ENCODE data around the gene APOL2. TPM values are rescaled to one million over a fixed set of nuclear protein-coding genes. Genes with fewer than 3 reads are reported as not detected.

Gene APOL2
- total and polyA plus RNA-seq, 11 donors, result 26.6 to 213 (median 53.3) TPM

- TF ChIP-seq POLR2A (IDR thresholded peaks at IDR 0.05), result no peak
- TF ChIP-seq, protein P1, sequence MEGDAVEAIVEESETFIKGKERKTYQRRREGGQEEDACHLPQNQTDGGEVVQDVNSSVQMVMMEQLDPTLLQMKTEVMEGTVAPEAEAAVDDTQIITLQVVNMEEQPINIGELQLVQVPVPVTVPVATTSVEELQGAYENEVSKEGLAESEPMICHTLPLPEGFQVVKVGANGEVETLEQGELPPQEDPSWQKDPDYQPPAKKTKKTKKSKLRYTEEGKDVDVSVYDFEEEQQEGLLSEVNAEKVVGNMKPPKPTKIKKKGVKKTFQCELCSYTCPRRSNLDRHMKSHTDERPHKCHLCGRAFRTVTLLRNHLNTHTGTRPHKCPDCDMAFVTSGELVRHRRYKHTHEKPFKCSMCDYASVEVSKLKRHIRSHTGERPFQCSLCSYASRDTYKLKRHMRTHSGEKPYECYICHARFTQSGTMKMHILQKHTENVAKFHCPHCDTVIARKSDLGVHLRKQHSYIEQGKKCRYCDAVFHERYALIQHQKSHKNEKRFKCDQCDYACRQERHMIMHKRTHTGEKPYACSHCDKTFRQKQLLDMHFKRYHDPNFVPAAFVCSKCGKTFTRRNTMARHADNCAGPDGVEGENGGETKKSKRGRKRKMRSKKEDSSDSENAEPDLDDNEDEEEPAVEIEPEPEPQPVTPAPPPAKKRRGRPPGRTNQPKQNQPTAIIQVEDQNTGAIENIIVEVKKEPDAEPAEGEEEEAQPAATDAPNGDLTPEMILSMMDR (IDR thresholded peaks at IDR 0.05), result no peak
- ATAC-seq (no peak), DNase-seq (no peak)
- peak overlapping the region in 5 of 12 donors; percentile 11 to 75 (median 71) for H3K27ac ChIP-seq
- 50 to 89% (median 73%) methylated on average over 2 to 5 of the region's 5 CpGs for WGBS, 4 donors
- H3K4me1 ChIP-seq, result peaks cover 0 to 77% (median 47%) of the 10 kb centered on the region in 12 donors
- H3K9me3 ChIP-seq, result no peaks in the 10 kb centered on the region
- H3K4me3 ChIP-seq, result no peak overlapping the region
- intact Hi-C loops (cut with DNase I), result loop anchor here in 9 of 10 donors (2.0 to 10.0 kb wide), 7 partner anchors 16 to 286 kb away; partner anchors contain the start of genes APOL2 (in 4 of the 9) and TXN2 (in 4 of the 9)
- H3K27me3 ChIP-seq, result no peaks in the 10 kb centered on the region
- H3K36me3 ChIP-seq, result peaks cover 0 to 7% (median 0%) of the 10 kb centered on the region in 9 donors
These were observed 40.3 kb downstream of the APOL2 start for GRCh38 chr22:36199001-36199551.

DNA sequence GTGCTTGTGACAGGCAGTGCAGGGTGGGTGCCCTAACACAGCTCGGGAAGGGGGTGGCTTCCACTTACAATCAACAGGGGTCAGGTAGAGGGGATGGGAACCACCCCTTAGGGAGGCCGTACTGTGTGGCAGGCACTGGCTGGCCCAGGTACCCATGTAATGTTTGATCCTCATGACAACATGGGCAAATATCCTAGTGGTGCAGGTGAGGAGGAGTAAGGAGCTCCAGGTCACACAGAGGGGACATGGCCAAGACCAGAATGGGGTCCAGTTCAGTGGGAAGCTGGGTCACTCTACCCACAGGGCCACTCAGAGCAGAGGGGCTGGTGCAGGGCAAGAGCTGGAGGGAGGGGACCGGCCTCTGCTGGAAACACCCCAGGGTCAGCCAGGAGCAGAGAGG, 40.8 kb downstream of the APOL2 start:
- Histone ChIP-seq H3K27ac (peak overlapping the region in 6 of 12 donors; percentile 49 to 81 (median 72)), H3K27me3 (no peaks in the 10 kb centered on the region), H3K36me3 (peaks cover 0 to 11% (median 0%) of the 10 kb centered on the region in 9 donors), H3K4me3 (no peak overlapping the region), H3K9me3 (no peaks in the 10 kb centered on the region), H3K4me1 (peaks cover 0 to 77% (median 47%) of the 10 kb centered on the region in 12 donors)
- WGBS, 4 donors, result 83 to 93% (median 90%) methylated on average over 3 of the region's 3 CpGs
- TF ChIP-seq, protein P1 (IDR thresholded peaks at IDR 0.05), result no peak
- no peak for TF ChIP-seq POLR2A (IDR thresholded peaks at IDR 0.05)
- intact Hi-C loops (cut with DNase I), result loop anchor here in 9 of 10 donors (2.0 to 10.0 kb wide), 7 partner anchors 16 to 286 kb away; partner anchors contain the start of genes APOL2 (in 4 of the 9) and TXN2 (in 4 of the 9)
- no peak for DNase-seq
- ATAC-seq, result no peak

DNA sequence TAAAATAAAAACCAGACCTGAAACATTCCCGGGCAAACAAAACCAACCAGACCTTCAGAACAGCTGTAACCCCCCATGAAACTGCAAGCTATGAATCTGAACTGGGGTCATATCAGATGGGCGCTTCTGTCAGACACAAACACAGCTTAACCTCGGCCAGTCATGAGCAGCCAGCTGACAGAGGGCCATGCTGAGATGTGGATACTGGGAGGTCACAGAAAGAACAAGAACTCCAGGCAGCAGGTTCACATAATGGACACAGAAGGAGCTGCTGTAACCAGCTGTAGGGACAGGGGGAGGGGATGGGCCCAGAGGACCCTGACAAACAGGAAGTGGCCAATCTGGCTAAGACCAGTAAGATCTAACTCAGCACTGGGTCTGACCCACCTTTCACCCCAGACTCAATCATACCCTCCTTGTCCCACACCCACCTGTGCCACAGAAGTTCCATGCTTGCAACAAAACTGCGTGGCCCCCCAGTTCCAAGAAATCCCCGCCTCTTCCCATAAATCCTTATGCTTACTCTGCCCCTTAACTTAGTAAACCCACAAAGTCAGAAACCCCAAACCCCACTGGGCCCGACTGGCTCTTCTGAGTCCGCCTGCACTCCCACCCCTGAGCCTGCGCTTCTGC, 41.7 kb downstream of the APOL2 start:
- DNase-seq, result no peak

More for the DNA sequence above, 41.7 kb downstream of the APOL2 start:
- peak; percentile 2 to 18 (median 11) for ATAC-seq
- H3K4me1 ChIP-seq, result peaks cover 0 to 76% (median 44%) of the 10 kb centered on the region in 12 donors
- WGBS, 4 donors, result 61 to 75% (median 65%) methylated on average over 8 of the region's 8 CpGs
- no peaks in the 10 kb centered on the region for H3K9me3 ChIP-seq
- peak overlapping the region in 1 of 12 donors; percentile 3 for H3K4me3 ChIP-seq
- no peaks in the 10 kb centered on the region for H3K27me3 ChIP-seq
- peak overlapping the region; percentile 8 to 81 (median 54) for H3K27ac ChIP-seq
- no peak for TF ChIP-seq POLR2A (IDR thresholded peaks at IDR 0.05)
- TF ChIP-seq, protein P1 (IDR thresholded peaks at IDR 0.05), result no peak
- intact Hi-C loops (cut with DNase I), result loop anchor here (2.0 to 10.0 kb wide), 9 partner anchors 17 to 287 kb away; partner anchors contain the start of genes APOL2 (in 4 of the 10) and TXN2 (in 4 of the 10)
- H3K36me3 ChIP-seq, result peaks cover 0 to 11% (median 0%) of the 10 kb centered on the region in 9 donors
